IPS-NIHi7 (cell line): ENCODE results near the gene RAPGEF3.

Experiments used
- DNase-seq: peaks from one replicate; pipeline ENCODE4 v3.0.0; 2012; ENCODE audit warnings: mixed read lengths; ENCODE audit errors: extremely low spot score

RAPGEF3 gene

GRCh38 chr12:47721431-47721973 lies 37.2 kb downstream of the RAPGEF3 start:
- no peak for DNase-seq

DNA sequence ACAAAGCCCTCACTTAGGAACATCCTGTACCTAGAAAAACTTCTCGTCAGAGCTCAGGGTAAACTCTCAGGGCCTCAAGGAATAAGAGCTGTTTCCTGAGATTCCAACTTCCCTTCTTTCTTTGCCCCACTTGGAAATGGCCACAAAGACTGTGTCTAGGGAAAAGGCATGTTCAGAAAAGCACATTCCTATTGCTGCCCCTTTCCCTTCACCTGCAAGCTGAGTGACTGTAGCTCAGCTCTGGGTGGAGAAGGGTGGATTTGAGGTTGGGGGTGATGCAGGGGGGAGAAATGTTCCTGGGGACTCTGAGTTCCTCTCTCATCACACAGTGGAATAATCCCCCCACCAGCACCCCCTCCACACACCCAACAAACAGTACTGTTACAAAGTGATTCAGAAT lies 40.1 kb downstream of the RAPGEF3 start:
- no peak for DNase-seq

- peak; percentile 98 for DNase-seq
Observed at GRCh38 chr12:47717443-47718193, 41.1 kb downstream of the RAPGEF3 start.

DNA sequence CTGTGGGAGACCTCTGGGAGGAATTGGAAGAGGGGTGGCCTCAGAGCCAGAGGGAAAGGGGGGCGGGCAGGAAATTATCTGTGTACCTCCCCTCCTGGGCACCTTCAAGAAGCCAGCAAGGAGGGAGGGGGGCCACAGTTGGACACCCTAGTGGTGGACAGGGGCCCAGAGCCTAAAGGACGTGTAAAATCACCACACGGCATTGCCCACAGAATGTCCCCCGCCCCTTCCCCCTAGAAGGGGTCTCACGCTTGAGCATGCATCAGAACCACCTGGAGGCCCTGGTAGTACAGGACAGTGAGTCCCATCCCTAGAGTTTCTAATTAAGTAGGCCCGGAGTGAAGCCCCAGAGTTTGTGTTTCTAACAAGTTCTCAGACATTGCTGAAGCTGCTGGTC lies 41.6 kb downstream of the RAPGEF3 start:
- no peak for DNase-seq

DNA sequence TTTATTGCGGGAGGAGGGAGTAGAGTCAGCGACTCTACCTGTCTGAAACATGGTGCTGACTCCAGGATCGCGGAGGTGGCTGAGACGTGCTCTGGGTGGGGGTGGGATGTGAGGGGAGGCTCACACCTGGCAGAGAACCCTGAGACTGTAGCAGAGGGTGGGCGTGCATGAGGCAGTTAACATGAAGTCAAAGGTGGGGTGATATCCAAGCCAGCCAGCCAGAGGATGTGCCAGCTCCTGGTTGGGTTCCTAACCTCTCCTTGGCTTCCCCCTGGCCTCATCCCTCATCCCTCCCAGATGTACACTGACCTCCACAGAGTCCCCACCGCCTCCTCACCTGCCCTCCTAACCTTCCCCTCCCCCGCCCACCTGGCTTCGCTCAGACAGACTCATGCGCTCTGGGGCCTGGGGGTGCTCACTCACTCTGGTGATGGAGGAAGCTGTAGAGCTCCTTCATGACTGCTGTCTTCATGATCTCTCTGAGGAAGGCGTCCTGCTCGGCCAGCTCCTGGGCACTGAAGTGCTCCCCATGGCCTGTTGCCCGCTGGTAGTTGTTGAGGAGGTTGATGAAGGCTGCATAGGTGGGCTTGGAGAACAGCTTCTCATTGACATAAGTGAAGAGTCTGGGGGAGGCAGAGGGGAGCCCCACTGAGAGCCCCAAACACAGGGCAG lies 42.7 kb downstream of the RAPGEF3 start:
- DNase-seq = no peak

GRCh38 chr12:47715393-47715876 lies 43.2 kb downstream of the RAPGEF3 start:
- DNase-seq = peak; percentile 70

DNA sequence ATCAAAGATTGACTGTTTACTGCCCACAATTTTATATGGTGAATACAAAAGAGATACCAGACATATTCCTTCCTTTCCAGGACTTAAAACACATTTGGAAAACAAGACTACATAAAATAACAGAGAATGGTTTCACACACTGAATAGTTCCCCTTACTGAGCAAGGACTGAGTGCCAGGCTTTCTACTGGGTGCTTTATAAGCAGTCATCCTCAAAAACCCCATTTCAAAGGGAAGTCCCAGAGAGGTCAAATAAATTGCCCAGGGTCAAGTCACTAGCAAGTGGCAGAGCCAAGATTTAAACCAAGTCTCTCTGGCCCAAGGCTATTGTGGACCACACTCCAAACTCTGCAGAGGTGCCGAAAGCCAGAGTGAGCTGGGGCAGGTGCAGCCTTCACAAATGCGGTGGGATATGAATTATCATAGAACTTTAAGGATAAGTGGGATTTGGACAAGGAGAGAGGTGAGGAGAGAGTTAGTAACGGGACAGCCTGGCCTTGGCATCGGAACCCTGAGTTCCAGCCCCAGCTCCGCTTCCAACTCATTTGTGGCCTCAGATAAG lies 43.8 kb downstream of the RAPGEF3 start:
- DNase-seq = no peak

DNA sequence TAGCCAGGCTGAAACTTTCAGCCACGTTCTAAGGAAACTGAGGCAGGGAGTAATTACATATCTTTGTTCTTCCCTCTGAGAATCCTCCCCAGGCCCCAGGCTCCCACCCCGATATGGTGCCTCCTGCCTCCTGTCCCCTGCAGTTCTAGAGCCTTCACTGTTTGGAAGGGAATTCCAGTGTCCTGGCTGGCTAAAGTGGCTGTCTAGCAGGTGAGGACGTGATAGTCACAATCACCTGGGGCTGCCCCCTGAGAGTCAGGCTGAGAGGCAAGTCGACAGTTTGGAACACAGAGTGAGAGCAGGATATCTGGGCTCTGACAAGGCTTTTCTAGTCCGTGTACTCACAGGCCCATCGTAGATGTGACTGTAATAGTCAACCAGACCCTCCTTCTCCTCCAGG lies 46.5 kb downstream of the RAPGEF3 start:
- DNase-seq = no peak

GRCh38 chr12:47711448-47711847 lies 47.2 kb downstream of the RAPGEF3 start:
- no peak for DNase-seq

- no peak for DNase-seq
Observed at GRCh38 chr12:47710278-47710677, 48.4 kb downstream of the RAPGEF3 start.

DNA sequence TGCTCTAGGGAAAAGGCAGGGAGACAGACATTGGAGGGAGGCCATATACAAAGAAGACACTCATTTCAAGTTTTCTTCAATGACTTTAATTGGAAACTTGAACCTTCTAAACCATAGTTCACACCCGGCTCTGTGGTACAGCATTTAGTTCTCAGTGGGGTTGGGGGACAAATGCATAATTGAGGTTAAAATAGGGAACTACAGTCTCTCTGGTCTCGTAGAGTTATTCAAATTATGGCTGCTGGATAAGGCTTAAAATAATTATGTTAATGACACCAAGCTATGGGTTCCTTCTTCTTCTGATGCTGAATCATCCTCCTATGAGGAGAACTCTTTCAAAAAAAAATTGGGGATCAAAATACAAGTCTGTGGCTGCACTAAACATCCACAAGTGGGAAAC lies 49.0 kb downstream of the RAPGEF3 start:
- DNase-seq = no peak

DNA sequence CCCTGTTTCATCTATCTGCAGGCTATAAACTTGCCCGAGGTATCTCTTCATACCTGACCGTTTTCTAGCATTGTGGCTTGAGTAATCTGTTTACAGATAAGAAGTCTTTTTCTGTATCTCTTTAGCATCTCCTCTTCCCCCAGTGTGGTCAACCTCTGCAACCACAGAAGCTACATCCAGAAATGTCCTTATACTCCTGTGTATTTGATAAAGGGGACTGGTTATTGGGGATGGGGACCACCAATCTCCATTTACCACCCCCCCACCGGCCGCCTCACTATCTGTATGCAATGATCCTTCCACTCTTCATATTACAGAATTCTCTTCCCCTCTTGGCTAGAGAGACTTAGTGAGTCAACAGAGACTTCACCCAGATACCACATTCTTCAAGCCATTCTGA lies 49.4 kb downstream of the RAPGEF3 start:
- DNase-seq = no peak

GRCh38 chr12:47707905-47708543 lies 50.7 kb downstream of the RAPGEF3 start:
- no peak for DNase-seq

DNA sequence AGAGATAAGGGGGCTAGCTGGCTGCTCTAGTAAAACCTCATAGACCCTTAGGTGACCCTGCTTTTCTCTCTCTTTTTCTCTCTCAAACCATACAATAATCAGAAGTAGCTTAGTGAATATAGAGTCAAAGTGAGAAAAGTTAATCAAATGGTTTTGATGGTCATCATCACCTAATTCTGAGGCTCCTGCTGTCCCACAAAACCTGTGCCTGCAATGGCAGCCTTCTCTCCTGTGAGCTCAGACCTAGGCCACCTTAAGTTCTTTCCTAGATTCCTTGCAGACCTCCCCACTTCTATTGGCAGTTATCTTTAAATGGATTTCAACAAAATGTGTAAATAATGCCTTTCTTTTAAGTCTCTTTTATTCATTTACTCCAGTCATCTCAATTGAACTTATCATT lies 51.3 kb downstream of the RAPGEF3 start:
- DNase-seq = no peak

- peak; percentile 98 for DNase-seq
Observed at GRCh38 chr12:47705566-47706425, 52.9 kb downstream of the RAPGEF3 start, which contains the start of gene RPAP3. TSS of gene RPAP3 (minus strand) at chr12:47706030. CDS start at chr12:47702840, 3,190 bp downstream.

- DNase-seq = no peak
Observed at GRCh38 chr12:47705229-47705565, 53.5 kb downstream of the RAPGEF3 start.

DNA sequence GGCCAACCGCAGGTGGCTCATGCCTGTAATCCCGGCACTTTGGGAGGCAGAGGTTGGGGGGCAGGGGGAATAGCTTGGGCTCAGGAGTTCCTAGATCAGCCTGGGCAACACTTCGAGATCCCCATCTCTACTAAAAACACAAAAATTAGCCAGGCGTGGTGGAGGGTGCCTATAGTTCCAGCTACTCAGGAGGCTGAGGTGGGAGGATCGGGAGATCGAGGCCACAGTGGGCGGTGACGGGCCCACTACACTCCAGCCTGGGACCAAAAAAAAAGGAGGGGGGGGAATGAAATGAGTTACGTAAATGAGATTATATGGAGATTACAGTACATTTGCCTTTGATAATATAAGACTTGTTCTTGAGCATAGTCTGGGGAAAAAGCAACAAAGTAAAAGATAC lies 54.0 kb downstream of the RAPGEF3 start:
- DNase-seq = no peak

- no peak for DNase-seq
Observed at GRCh38 chr12:47700263-47700662, 58.4 kb downstream of the RAPGEF3 start.

- DNase-seq = no peak
Observed at GRCh38 chr12:47698631-47699030, 60.0 kb downstream of the RAPGEF3 start.

DNA sequence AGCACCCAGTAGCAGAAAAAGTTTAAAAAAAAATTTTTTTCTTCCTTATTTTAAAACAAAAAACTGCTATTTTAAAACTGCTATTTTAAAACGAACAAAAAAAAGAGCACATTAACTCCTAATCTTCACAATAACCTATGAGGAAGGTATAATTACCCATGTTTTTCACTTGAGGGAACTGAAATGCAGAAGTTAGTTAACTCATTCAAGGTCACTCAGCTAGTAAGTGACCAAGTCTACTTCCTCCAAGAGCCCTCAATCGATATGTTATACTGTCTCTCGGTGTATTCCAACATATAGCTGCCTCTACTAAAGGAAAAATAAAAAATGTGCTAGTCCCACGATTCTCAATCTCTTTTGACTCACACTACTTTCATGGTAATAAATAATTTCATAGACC lies 60.6 kb downstream of the RAPGEF3 start:
- DNase-seq = no peak

- no peak for DNase-seq
Observed at GRCh38 chr12:47689215-47689614, 69.5 kb downstream of the RAPGEF3 start.
